Stomach (tissue), 4 donors: Measurements from ENCODE around the gene GBP7.

Source experiments
- EP300 ChIP-seq: sonication (generic); formaldehyde crosslinking; IDR thresholded peaks from one replicate; pipeline ENCODE4 v1.6.1; 2017; ENCODE audit warnings: antibody characterized with exemption
- POLR2A ChIP-seq, 4 donors: fragments of 450-650 bp; IDR thresholded peaks; one replicate each; pipeline ENCODE4 v1.6.1; 2016; ENCODE audit warnings: antibody characterized with exemption in 4 of 4, control low read depth in 2 of 4, mild to moderate bottlenecking in 1 of 4, moderate library complexity in 1 of 4
- POLR2AphosphoS5 ChIP-seq, 3 donors: sonication (generic); formaldehyde crosslinking; IDR thresholded peaks; one replicate each; pipeline ENCODE4 v1.6.1; 2016; ENCODE audit warnings: antibody characterized with exemption in 3 of 3
- TF ChIP-seq, protein P1 (sequence below), 7 experiments: fragments of 450-650 bp in 4 of 7; fragments of 200-600 bp in 3 of 7; sonication (generic) in 3 of 7; IDR thresholded peaks; one replicate each; pipeline ENCODE4 v1.5.1; 2016 to 2019; ENCODE audit warnings: antibody characterized with exemption in 7 of 7, control low read depth in 2 of 7, mild to moderate bottlenecking in 1 of 7

- TF ChIP-seq EP300 (no peak), POLR2A (IDR thresholded peaks at IDR 0.05) (no peak), POLR2AphosphoS5 (IDR thresholded peaks at IDR 0.05) (no peak)
- TF ChIP-seq, protein P1, sequence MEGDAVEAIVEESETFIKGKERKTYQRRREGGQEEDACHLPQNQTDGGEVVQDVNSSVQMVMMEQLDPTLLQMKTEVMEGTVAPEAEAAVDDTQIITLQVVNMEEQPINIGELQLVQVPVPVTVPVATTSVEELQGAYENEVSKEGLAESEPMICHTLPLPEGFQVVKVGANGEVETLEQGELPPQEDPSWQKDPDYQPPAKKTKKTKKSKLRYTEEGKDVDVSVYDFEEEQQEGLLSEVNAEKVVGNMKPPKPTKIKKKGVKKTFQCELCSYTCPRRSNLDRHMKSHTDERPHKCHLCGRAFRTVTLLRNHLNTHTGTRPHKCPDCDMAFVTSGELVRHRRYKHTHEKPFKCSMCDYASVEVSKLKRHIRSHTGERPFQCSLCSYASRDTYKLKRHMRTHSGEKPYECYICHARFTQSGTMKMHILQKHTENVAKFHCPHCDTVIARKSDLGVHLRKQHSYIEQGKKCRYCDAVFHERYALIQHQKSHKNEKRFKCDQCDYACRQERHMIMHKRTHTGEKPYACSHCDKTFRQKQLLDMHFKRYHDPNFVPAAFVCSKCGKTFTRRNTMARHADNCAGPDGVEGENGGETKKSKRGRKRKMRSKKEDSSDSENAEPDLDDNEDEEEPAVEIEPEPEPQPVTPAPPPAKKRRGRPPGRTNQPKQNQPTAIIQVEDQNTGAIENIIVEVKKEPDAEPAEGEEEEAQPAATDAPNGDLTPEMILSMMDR (IDR thresholded peaks at IDR 0.05), result no peak
Measured at GRCh38 chr1:89165811-89166210, 10.0 kb downstream of the GBP7 start.
